HEK293 (cell line): Measurements from ENCODE around the gene SLC8A3.

Experiments used
- CTCF ChIA-PET: fragments of 350-600 bp; formaldehyde crosslinking; extraction: SDS; loops from one replicate; lab custom pipeline; 2021; ENCODE audit warnings: antibody characterized with exemption; lab: Yijun Ruan, JAX
- POLR2A ChIA-PET: fragments of 300-600 bp; formaldehyde crosslinking; extraction: SDS; loops from one replicate; lab custom pipeline; 2020; ENCODE audit warnings: antibody characterized with exemption, inconsistent platforms; lab: Yijun Ruan, JAX
- H3K27ac ChIP-seq: fragments of 200-500 bp; sonication (Bioruptor generic); 2 replicates; pipeline ENCODE4 v1.5.1; 2014; ENCODE audit warnings: low read depth, low read length, control low read depth, inconsistent platforms; ENCODE audit errors: extremely low read depth
- H3K36me3 ChIP-seq, 2 experiments: fragments of 200-500 bp in 1 of 2; sonication (Bioruptor generic) in 1 of 2; 1 replicate in 1 of 2; 2 replicates in 1 of 2; pipeline ENCODE4 v1.5.1; 2014 to 2017; ENCODE audit warnings: inconsistent platforms in 2 of 2, low read length in 2 of 2; ENCODE audit not compliant: control insufficient read depth in 2 of 2, insufficient read depth in 1 of 2
- H3K4me1 ChIP-seq: fragments of 200-500 bp; sonication (Bioruptor generic); 2 replicates; pipeline ENCODE4 v1.5.1; 2014; ENCODE audit warnings: mild to moderate bottlenecking, low read length, inconsistent platforms; ENCODE audit not compliant: control insufficient read depth, insufficient read depth
- H3K4me3 ChIP-seq: 2 replicates; pipeline ENCODE4 v1.5.1; 2011; ENCODE audit warnings: low read depth, mild to moderate bottlenecking, control low read depth, low read length, moderate library complexity
- H3K9me3 ChIP-seq: fragments of 200-500 bp; sonication (Bioruptor generic); 2 replicates; pipeline ENCODE4 v1.5.1; 2014; ENCODE audit warnings: low read depth, low read length, inconsistent platforms; ENCODE audit not compliant: control insufficient read depth, insufficient read depth
- FEZF1 ChIP-seq: fragments of 450-650 bp; formaldehyde crosslinking; IDR thresholded peaks from 2 replicates; pipeline ENCODE4 v1.5.1; 2016; ENCODE audit warnings: missing biosample characterization, missing genetic modification characterization
- GLIS1 ChIP-seq: fragments of 450-650 bp; formaldehyde crosslinking; IDR thresholded peaks from 2 replicates; pipeline ENCODE4 v1.5.1; 2016; ENCODE audit warnings: missing biosample characterization, missing genetic modification characterization
- KLF17 ChIP-seq: fragments of 450-650 bp; formaldehyde crosslinking; IDR thresholded peaks from 2 replicates; pipeline ENCODE4 v1.5.1; 2016; ENCODE audit warnings: missing biosample characterization, missing genetic modification characterization
- SP2 ChIP-seq: fragments of 450-650 bp; formaldehyde crosslinking; IDR thresholded peaks from 2 replicates; pipeline ENCODE4 v1.5.1; 2016; ENCODE audit warnings: missing biosample characterization, missing genetic modification characterization
- ZBTB8A ChIP-seq: fragments of 450-650 bp; formaldehyde crosslinking; IDR thresholded peaks from 2 replicates; pipeline ENCODE4 v1.5.1; 2016; ENCODE audit warnings: missing biosample characterization, missing genetic modification characterization
- ZIC2 ChIP-seq: fragments of 450-650 bp; formaldehyde crosslinking; IDR thresholded peaks from 2 replicates; pipeline ENCODE4 v1.5.1; 2016; ENCODE audit warnings: missing biosample characterization, missing genetic modification characterization
- ZNF169 ChIP-seq: fragments of 450-650 bp; formaldehyde crosslinking; IDR thresholded peaks from 2 replicates; pipeline ENCODE4 v1.5.1; 2016; ENCODE audit warnings: missing biosample characterization, missing genetic modification characterization
- ZNF175 ChIP-seq: fragments of 450-650 bp; formaldehyde crosslinking; IDR thresholded peaks from 2 replicates; pipeline ENCODE4 v1.5.1; 2016; ENCODE audit warnings: missing biosample characterization, missing genetic modification characterization
- ZNF184 ChIP-seq: fragments of 450-650 bp; IDR thresholded peaks from 2 replicates; pipeline ENCODE4 v1.5.1; 2018; ENCODE audit warnings: missing biosample characterization, mild to moderate bottlenecking, missing genetic modification characterization
- ZNF223 ChIP-seq: fragments of 450-650 bp; formaldehyde crosslinking; IDR thresholded peaks from 2 replicates; pipeline ENCODE4 v1.5.1; 2016; ENCODE audit warnings: missing biosample characterization, missing genetic modification characterization
- ZNF280C ChIP-seq: fragments of 450-650 bp; formaldehyde crosslinking; IDR thresholded peaks from 2 replicates; pipeline ENCODE4 v1.5.1; 2016; ENCODE audit warnings: missing biosample characterization, missing genetic modification characterization
- ZNF391 ChIP-seq: fragments of 450-650 bp; formaldehyde crosslinking; IDR thresholded peaks from 2 replicates; pipeline ENCODE4 v1.5.1; 2016; ENCODE audit warnings: low read depth, missing biosample characterization, missing genetic modification characterization, borderline replicate concordance
- ZNF394 ChIP-seq: fragments of 450-650 bp; formaldehyde crosslinking; IDR thresholded peaks from 2 replicates; pipeline ENCODE4 v1.5.1; 2016; ENCODE audit warnings: missing biosample characterization, missing genetic modification characterization, mild to moderate bottlenecking, moderate library complexity, borderline replicate concordance
- ZNF473 ChIP-seq: fragments of 450-650 bp; formaldehyde crosslinking; IDR thresholded peaks from 2 replicates; pipeline ENCODE4 v1.5.1; 2017; ENCODE audit warnings: missing biosample characterization, missing genetic modification characterization
- ZNF549 ChIP-seq: fragments of 450-650 bp; IDR thresholded peaks from 2 replicates; pipeline ENCODE4 v1.5.1; 2018; ENCODE audit warnings: missing biosample characterization, missing genetic modification characterization, mild to moderate bottlenecking, inconsistent platforms, moderate library complexity
- ZNF658 ChIP-seq: fragments of 450-650 bp; formaldehyde crosslinking; IDR thresholded peaks from 2 replicates; pipeline ENCODE4; 2016; ENCODE audit warnings: missing biosample characterization, missing genetic modification characterization
- ZNF704 ChIP-seq: fragments of 450-650 bp; formaldehyde crosslinking; IDR thresholded peaks from 2 replicates; pipeline ENCODE4 v1.5.1; 2016; ENCODE audit warnings: missing biosample characterization, missing genetic modification characterization
- ZNF747 ChIP-seq: fragments of 450-650 bp; formaldehyde crosslinking; IDR thresholded peaks from 2 replicates; pipeline ENCODE4 v1.5.1; 2016; ENCODE audit warnings: missing biosample characterization, missing genetic modification characterization
- ZSCAN5A ChIP-seq: fragments of 450-650 bp; formaldehyde crosslinking; IDR thresholded peaks from 2 replicates; pipeline ENCODE4 v1.5.1; 2016; ENCODE audit warnings: missing biosample characterization, missing genetic modification characterization

The SLC8A3 gene

GRCh38 chr14:70011098-70011497 lies 177.7 kb downstream of the SLC8A3 start:
- Histone ChIP-seq H3K27ac (peak overlapping the region; percentile 32; the same call in 1 of the 2 replicates), H3K4me3 (no peak overlapping the region), H3K9me3 (no peaks in the 10 kb centered on the region), H3K4me1 (peaks cover 14% of the 10 kb centered on the region), H3K36me3 (peaks cover 0 to 36% of the 10 kb centered on the region in 2 experiments; a peak in 2 of 3 replicates)
- TF ChIP-seq FEZF1 (tag by site-specific recombination) (peak; percentile 74), ZNF184 (tag by site-specific recombination) (no peak), ZNF549 (tag by site-specific recombination) (peak; percentile 82)
- CTCF ChIA-PET, result interaction anchor here (0.6 to 2.0 kb wide), 6 partner anchors 10 to 133 kb away, joined by 3 to 6 read pairs (median 4); no protein-coding TSS in a partner anchor
- POLR2A ChIA-PET, result interaction anchor here (1.6 kb wide), 1 partner anchor 132 kb away, joined by 7 read pairs; the partner anchor contains the start of gene SMOC1

GRCh38 chr14:70009961-70010360 lies 178.8 kb downstream of the SLC8A3 start:
- TF ChIP-seq ZNF169, result no peak
- peak; percentile 51; the same call in 1 of the 2 replicates for TF ChIP-seq ZIC2 (tag by site-specific recombination)
- no peak for TF ChIP-seq ZNF473 (tag by site-specific recombination)
- H3K4me3 ChIP-seq, result no peak overlapping the region
- H3K4me1 ChIP-seq, result peaks cover 14% of the 10 kb centered on the region
- ChIA-PET POLR2A (no interaction called here), CTCF (no interaction called here)
- H3K36me3 ChIP-seq, result peaks cover 0 to 29% of the 10 kb centered on the region in 2 experiments; a peak in 2 of 3 replicates
- H3K9me3 ChIP-seq, result no peaks in the 10 kb centered on the region
- H3K27ac ChIP-seq, result no peak overlapping the region; the same call in 1 of the 2 replicates

- Histone ChIP-seq H3K9me3 (no peaks in the 10 kb centered on the region), H3K4me3 (no peak overlapping the region), H3K36me3 (peaks cover 0 to 16% of the 10 kb centered on the region in 2 experiments; a peak in 1 of 3 replicates), H3K4me1 (peaks cover 16% of the 10 kb centered on the region), H3K27ac (no peak overlapping the region; the same call in 1 of the 2 replicates)
- POLR2A ChIA-PET, result no interaction called here
- CTCF ChIA-PET, result interaction anchor here (0.6 to 1.3 kb wide), 5 partner anchors 19 to 221 kb away, joined by 3 to 6 read pairs (median 3); partner anchors contain the start of gene SMOC1
- TF ChIP-seq GLIS1 (tag by site-specific recombination) (peak; percentile 80), ZIC2 (tag by site-specific recombination) (peak; percentile 45), ZNF223 (no peak)
These were observed 180.2 kb downstream of the SLC8A3 start for GRCh38 chr14:70008284-70009262.

GRCh38 chr14:70006699-70007098 lies 182.1 kb downstream of the SLC8A3 start:
- ChIA-PET POLR2A (no interaction called here), CTCF (interaction anchor here (0.8 kb wide), 2 partner anchors 21 to 22 kb away, joined by 3 to 4 read pairs; no protein-coding TSS in a partner anchor)
- Histone ChIP-seq H3K36me3 (peaks cover 0 to 4% of the 10 kb centered on the region in 2 experiments; a peak in 1 of 3 replicates), H3K4me1 (peaks cover 30% of the 10 kb centered on the region), H3K9me3 (no peaks in the 10 kb centered on the region), H3K4me3 (no peak overlapping the region), H3K27ac (no peak overlapping the region)
- TF ChIP-seq ZBTB8A (tag by site-specific recombination) (no peak), ZNF747 (tag by site-specific recombination) (no peak), ZNF704 (tag by site-specific recombination) (no peak), ZNF280C (tag by site-specific recombination) (no peak), SP2 (tag by site-specific recombination) (no peak), ZNF473 (tag by site-specific recombination) (no peak), KLF17 (no peak), ZNF394 (tag by site-specific recombination) (no peak), ZNF391 (tag by site-specific recombination) (no peak), ZNF658 (tag by site-specific recombination) (no peak), ZSCAN5A (tag by site-specific recombination) (no peak), ZNF175 (no peak)
